B cell (primary cell): ENCODE results near the gene NCOA7.

ENCODE experiments used
- CTCF ChIP-seq: fragments of 200-600 bp; IDR thresholded peaks from one replicate; pipeline ENCODE4 v1.8.0; 2022; ENCODE audit warnings: antibody characterized with exemption, mild to moderate bottlenecking
- EZH2 ChIP-seq: IDR thresholded peaks from 2 replicates; pipeline ENCODE4 v1.6.1; 2012; ENCODE audit warnings: borderline replicate concordance, low read depth, mild to moderate bottlenecking, moderate library complexity, low read length; ENCODE audit not compliant: insufficient read depth, poor library complexity, severe bottlenecking

DNA sequence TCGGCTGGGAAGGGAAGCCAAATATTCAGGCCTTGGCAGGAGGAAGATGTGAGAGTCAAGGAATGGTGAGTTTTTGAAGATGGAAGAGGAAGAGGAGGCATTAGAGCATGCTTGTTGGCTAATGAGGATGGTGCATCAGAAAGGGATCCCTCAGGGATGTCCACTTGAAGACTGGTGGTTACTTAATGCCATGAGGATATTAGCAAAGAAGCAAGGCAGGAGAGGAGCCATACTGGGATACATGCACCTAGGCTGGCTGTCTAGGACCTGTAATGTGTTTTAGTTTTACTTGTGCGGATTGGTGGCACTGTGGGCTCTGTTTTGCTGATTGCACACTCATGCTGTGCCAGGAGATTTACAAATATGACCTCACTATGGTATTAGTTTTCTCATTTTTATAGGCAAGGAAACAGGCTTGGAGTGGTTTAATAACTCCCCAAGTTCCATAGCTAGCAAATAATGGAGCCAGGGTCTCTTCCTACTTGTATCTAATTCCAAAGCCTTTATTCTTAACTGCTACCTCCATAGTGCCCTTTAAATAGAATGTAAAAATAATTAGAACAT lies 37.8 kb downstream of the NCOA7 start:
- TF ChIP-seq CTCF, result no peak
- no peak for TF ChIP-seq EZH2
